ENCODE results near the gene RGS5. TPM values are rescaled to one million over a fixed set of nuclear protein-coding genes. Genes with fewer than 3 reads are reported as not detected.

The RGS5 gene
- total RNA-seq, 3 donors from 2014 or later: 31.9 to 69.3 (median 42.6) TPM

DNA sequence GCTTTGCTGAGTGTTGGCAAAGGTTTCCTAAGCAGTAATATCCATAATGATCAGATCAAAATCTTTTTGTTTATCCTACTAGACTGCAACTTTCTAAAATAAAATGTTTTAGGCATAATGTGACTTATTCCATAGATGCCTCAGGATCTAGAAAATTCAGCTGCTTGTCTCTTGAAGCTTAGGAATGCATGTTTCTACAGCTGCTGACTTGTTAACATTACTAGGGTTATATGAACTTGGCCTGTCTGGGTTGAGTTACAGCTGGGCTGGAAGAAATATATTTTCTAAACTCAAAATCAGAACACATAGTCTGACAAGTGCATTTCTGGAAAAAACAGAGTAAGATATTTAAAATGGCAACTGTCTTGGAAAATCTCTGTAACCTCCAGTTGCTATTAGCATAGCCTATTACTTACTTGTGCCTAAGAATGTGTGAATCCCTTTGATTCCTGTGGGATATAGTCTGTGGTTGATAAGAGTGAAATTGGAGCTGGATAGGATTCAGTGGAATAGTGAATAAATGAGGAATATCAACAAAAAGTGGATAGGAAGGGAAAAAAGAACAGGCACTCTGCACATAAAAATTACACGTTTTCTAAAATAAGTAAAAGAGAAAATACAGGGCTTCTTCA is 72.4 kb downstream of the RGS5 start:
- Histone ChIP-seq H3K4me1 (no peaks in the 10 kb centered on the region), H3K9me3 (no peaks in the 10 kb centered on the region), H3K27ac (no peak overlapping the region), H3K36me3 (no peaks in the 10 kb centered on the region), H3K27me3 (no peaks in the 10 kb centered on the region), H3K4me3 (no peak overlapping the region)
- intact Hi-C loops (cut with DNase I; ENCODE audit: low total_unique reads): no loop called here
- TF ChIP-seq POLR2AphosphoS5 (IDR thresholded peaks at IDR 0.05) (no peak), POLR2A (IDR thresholded peaks at IDR 0.05) (no peak)
- TF ChIP-seq, protein P1, sequence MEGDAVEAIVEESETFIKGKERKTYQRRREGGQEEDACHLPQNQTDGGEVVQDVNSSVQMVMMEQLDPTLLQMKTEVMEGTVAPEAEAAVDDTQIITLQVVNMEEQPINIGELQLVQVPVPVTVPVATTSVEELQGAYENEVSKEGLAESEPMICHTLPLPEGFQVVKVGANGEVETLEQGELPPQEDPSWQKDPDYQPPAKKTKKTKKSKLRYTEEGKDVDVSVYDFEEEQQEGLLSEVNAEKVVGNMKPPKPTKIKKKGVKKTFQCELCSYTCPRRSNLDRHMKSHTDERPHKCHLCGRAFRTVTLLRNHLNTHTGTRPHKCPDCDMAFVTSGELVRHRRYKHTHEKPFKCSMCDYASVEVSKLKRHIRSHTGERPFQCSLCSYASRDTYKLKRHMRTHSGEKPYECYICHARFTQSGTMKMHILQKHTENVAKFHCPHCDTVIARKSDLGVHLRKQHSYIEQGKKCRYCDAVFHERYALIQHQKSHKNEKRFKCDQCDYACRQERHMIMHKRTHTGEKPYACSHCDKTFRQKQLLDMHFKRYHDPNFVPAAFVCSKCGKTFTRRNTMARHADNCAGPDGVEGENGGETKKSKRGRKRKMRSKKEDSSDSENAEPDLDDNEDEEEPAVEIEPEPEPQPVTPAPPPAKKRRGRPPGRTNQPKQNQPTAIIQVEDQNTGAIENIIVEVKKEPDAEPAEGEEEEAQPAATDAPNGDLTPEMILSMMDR (IDR thresholded peaks at IDR 0.05): no peak
- DNase-seq (ENCODE audit: low spot score in 2 of 2): no peak

DNA sequence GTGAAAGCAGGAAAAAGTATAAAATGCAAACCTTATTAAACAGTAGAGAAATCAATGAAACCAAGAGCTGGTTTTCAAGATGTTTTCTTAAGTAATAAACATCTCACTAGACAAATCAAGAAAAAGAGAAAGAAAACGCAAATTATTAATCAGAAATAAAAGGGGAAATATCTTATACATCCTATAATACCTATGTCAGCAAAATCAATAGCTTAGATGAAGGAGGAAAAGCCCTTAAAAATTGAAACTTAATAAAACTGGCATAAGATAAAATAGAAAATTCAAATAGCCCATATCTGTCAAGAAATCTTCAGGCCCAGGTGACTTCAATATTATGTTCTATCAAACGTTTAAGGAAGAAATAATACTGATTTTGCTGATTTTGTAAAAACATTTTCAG is 74.4 kb downstream of the RGS5 start:
- Histone ChIP-seq H3K9me3 (no peaks in the 10 kb centered on the region), H3K27ac (no peak overlapping the region), H3K4me3 (no peak overlapping the region), H3K4me1 (no peaks in the 10 kb centered on the region), H3K27me3 (no peaks in the 10 kb centered on the region), H3K36me3 (no peaks in the 10 kb centered on the region)
- TF ChIP-seq POLR2AphosphoS5 (IDR thresholded peaks at IDR 0.05) (no peak), POLR2A (IDR thresholded peaks at IDR 0.05) (no peak)
- TF ChIP-seq, protein P1 (IDR thresholded peaks at IDR 0.05): no peak
- no peak for DNase-seq (ENCODE audit: low spot score in 2 of 2)
- intact Hi-C loops (cut with DNase I; ENCODE audit: low total_unique reads): no loop called here

DNA sequence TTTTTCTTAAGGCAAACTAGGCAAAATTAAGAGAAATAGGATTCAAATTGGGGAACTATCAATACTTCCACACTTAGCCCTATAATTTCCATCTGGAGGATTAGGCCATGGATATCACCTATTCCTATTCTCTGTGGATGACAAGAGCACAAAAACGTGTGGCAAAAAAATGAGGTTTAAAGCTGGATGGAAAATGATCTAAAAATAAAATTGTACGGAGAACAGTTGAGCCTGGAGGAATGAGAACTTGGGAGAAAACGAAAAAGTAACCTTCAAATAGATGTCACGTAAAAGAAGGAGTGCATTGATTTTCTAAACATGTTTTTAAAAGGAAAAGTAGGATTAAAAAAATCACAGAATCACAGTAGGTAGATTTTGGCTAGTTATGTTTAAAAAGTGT is 77.9 kb downstream of the RGS5 start:
- intact Hi-C loops (cut with DNase I; ENCODE audit: low total_unique reads): no loop called here
- Histone ChIP-seq H3K27me3 (no peaks in the 10 kb centered on the region), H3K4me1 (no peaks in the 10 kb centered on the region), H3K27ac (no peak overlapping the region), H3K4me3 (no peak overlapping the region), H3K9me3 (no peaks in the 10 kb centered on the region), H3K36me3 (no peaks in the 10 kb centered on the region)
- TF ChIP-seq POLR2A (IDR thresholded peaks at IDR 0.05): no peak
- TF ChIP-seq, protein P1 (IDR thresholded peaks at IDR 0.05): no peak
- no peak for TF ChIP-seq POLR2AphosphoS5 (IDR thresholded peaks at IDR 0.05)
- DNase-seq (ENCODE audit: low spot score in 2 of 2): no peak

DNA sequence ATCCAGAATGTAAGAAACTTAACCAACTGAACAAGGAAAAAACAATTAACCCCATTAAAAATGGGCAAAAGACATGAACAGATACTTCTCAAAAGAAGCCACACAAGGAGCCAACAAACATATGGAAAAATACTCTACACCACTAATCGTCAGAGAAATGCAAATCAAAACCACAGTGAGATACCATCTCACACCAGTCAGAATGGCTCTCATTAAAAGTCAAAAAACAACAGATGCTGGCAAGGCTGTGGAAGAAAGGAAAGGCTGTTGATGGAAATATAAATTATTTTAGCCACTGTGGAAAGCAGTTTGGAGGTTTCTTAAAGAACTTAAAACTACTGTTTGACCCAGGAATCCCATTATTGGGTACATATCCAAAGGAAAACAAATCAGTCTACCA is 82.3 kb downstream of the RGS5 start:
- no peak for DNase-seq (ENCODE audit: low spot score in 2 of 2)
- Histone ChIP-seq H3K27ac (no peak overlapping the region), H3K4me3 (no peak overlapping the region), H3K9me3 (no peaks in the 10 kb centered on the region), H3K27me3 (no peaks in the 10 kb centered on the region), H3K4me1 (no peaks in the 10 kb centered on the region), H3K36me3 (no peaks in the 10 kb centered on the region)
- TF ChIP-seq POLR2AphosphoS5 (IDR thresholded peaks at IDR 0.05) (no peak), POLR2A (IDR thresholded peaks at IDR 0.05) (no peak)
- TF ChIP-seq, protein P1 (IDR thresholded peaks at IDR 0.05): no peak
- intact Hi-C loops (cut with DNase I; ENCODE audit: low total_unique reads): no loop called here

DNA sequence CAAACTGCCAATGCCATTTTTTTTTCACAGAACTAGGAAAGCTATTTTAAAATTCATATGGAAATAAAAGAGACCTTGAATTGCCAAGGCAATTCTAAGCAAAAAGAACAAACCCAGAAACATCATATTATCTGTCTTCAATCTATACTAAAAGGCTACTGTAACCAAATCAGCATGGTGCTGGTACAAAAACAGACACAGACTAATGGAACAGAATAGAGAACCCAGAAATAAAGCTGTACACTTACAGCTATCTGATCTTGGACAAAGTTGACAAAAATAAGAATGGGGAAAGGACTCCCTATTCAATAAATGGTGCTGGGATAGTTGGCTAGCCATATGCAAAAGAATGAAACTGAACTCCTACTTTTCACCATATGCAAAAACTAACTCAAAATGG is 83.0 kb downstream of the RGS5 start:
- Histone ChIP-seq H3K27ac (no peak overlapping the region), H3K4me1 (no peaks in the 10 kb centered on the region), H3K27me3 (no peaks in the 10 kb centered on the region), H3K9me3 (no peaks in the 10 kb centered on the region), H3K4me3 (no peak overlapping the region), H3K36me3 (no peaks in the 10 kb centered on the region)
- no peak for DNase-seq (ENCODE audit: low spot score in 2 of 2)
- TF ChIP-seq POLR2A (IDR thresholded peaks at IDR 0.05): no peak
- TF ChIP-seq, protein P1 (IDR thresholded peaks at IDR 0.05): no peak
- TF ChIP-seq POLR2AphosphoS5 (IDR thresholded peaks at IDR 0.05): no peak
- intact Hi-C loops (cut with DNase I; ENCODE audit: low total_unique reads): no loop called here

All from breast epithelium (tissue), 4 donors.